IPS-15b (cell line): ENCODE data around the gene UPK3B.
A peak's percentile ranks its signal among the peaks of the same experiment; 100 is the strongest.
"Not testable (repeated sequence)": the region's sequence is repeated elsewhere in the genome, so short reads cannot be mapped to it uniquely, and the experiment has no call there.

Experiments
- H3K27me3 ChIP-seq: one replicate; pipeline ENCODE4 v1.6.1; 2013; ENCODE audit warnings: low read length; ENCODE audit not compliant: control insufficient read depth, insufficient read depth
- H3K36me3 ChIP-seq: one replicate; pipeline ENCODE4 v1.6.1; 2013; ENCODE audit warnings: low read length; ENCODE audit not compliant: control insufficient read depth, insufficient read depth
- H3K4me1 ChIP-seq: one replicate; pipeline ENCODE4 v1.6.1; 2013; ENCODE audit warnings: mild to moderate bottlenecking, low read length; ENCODE audit not compliant: control insufficient read depth, insufficient read depth
- H3K4me3 ChIP-seq: one replicate; pipeline ENCODE4 v1.5.1; 2013; ENCODE audit warnings: low read depth, low read length
- H3K9ac ChIP-seq: one replicate; pipeline ENCODE4 v1.6.1; 2013; ENCODE audit warnings: low read depth, mild to moderate bottlenecking, low read length
- H3K9me3 ChIP-seq: one replicate; pipeline ENCODE4 v1.6.1; 2013; ENCODE audit warnings: mild to moderate bottlenecking, low read length; ENCODE audit not compliant: control insufficient read depth, insufficient read depth

UPK3B gene

GRCh38 chr7:76509931-76510877 lies at the start of gene UPK3B:
Gene UPK3B (plus strand): TSS chr7:76510552. CDS start chr7:76510653, 101 bp downstream.
- Histone ChIP-seq H3K9me3 (no peaks in the 10 kb centered on the region), H3K4me1 (peaks cover 6% of the 10 kb centered on the region), H3K36me3 (peaks cover 9% of the 10 kb centered on the region), H3K27me3 (no peaks in the 10 kb centered on the region), H3K4me3 (no peak within 1 kb of the TSS), H3K9ac (no peak within 1 kb of the TSS)

GRCh38 chr7:76460767-76461166 lies 49.6 kb upstream of the UPK3B start:
- H3K9me3 ChIP-seq, H3K4me3 ChIP-seq, H3K9ac ChIP-seq, H3K4me1 ChIP-seq, H3K27me3 ChIP-seq, H3K36me3 ChIP-seq: not testable (repeated sequence)

- not testable (repeated sequence) for H3K36me3 ChIP-seq, H3K9ac ChIP-seq, H3K4me1 ChIP-seq, H3K27me3 ChIP-seq, H3K9me3 ChIP-seq
- peak within 1 kb of the TSS; percentile 26 for H3K4me3 ChIP-seq
These were observed 48.8 kb upstream of the UPK3B start, which contains the start of gene DTX2 for GRCh38 chr7:76461464-76462101. Gene DTX2 (plus strand): TSS chr7:76461709. CDS start chr7:76480510, 18,801 bp downstream.

- H3K4me1 ChIP-seq, H3K36me3 ChIP-seq, H3K27me3 ChIP-seq, H3K9me3 ChIP-seq, H3K9ac ChIP-seq, H3K4me3 ChIP-seq: not testable (repeated sequence)
These were observed 48.0 kb upstream of the UPK3B start for GRCh38 chr7:76462271-76462882.

- not testable (repeated sequence) for H3K9me3 ChIP-seq, H3K4me3 ChIP-seq, H3K4me1 ChIP-seq, H3K27me3 ChIP-seq, H3K36me3 ChIP-seq, H3K9ac ChIP-seq
These were observed 45.4 kb upstream of the UPK3B start for GRCh38 chr7:76464959-76465358.

- H3K9ac ChIP-seq, H3K9me3 ChIP-seq, H3K4me3 ChIP-seq, H3K27me3 ChIP-seq, H3K4me1 ChIP-seq, H3K36me3 ChIP-seq: not testable (repeated sequence)
These were observed 44.4 kb upstream of the UPK3B start for GRCh38 chr7:76465950-76466349.

GRCh38 chr7:76467743-76468404 lies 42.5 kb upstream of the UPK3B start:
- H3K9me3 ChIP-seq, H3K4me1 ChIP-seq, H3K36me3 ChIP-seq, H3K9ac ChIP-seq, H3K27me3 ChIP-seq, H3K4me3 ChIP-seq: not testable (repeated sequence)

GRCh38 chr7:76471556-76472221 lies 38.7 kb upstream of the UPK3B start:
- H3K4me3 ChIP-seq, H3K27me3 ChIP-seq, H3K9me3 ChIP-seq, H3K36me3 ChIP-seq, H3K9ac ChIP-seq, H3K4me1 ChIP-seq: not testable (repeated sequence)

GRCh38 chr7:76473097-76473496 lies 37.3 kb upstream of the UPK3B start:
- not testable (repeated sequence) for H3K4me1 ChIP-seq, H3K36me3 ChIP-seq, H3K9me3 ChIP-seq, H3K27me3 ChIP-seq, H3K4me3 ChIP-seq, H3K9ac ChIP-seq

- H3K9ac ChIP-seq, H3K4me3 ChIP-seq, H3K4me1 ChIP-seq, H3K9me3 ChIP-seq, H3K27me3 ChIP-seq, H3K36me3 ChIP-seq: not testable (repeated sequence)
These were observed 34.1 kb upstream of the UPK3B start for GRCh38 chr7:76476280-76476679.

GRCh38 chr7:76476742-76477474 lies 33.4 kb upstream of the UPK3B start:
- not testable (repeated sequence) for H3K36me3 ChIP-seq, H3K4me1 ChIP-seq, H3K4me3 ChIP-seq, H3K27me3 ChIP-seq, H3K9ac ChIP-seq, H3K9me3 ChIP-seq
